Measurements from ENCODE around the gene LIPC.

DNA sequence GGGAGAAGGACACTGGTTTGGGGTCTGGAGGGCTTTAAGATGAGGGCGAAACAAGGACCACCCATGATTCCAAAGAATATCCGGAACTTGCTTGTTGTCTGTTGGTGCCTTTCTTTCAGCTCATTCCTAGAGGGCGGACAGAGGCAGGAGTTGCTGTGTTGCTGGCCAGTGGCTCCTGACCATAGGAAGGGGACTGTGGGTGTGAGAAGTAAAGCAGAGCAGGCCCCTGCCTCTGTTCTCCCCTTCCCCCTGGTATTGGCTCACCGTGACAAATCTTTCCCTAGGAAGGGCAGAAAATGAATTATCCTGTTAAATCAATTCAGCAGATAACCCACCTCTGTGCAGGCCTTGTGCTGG, 89.1 kb downstream of the LIPC start:
- TF ChIP-seq CTCF (IDR thresholded peaks at IDR 0.05), result no peak
- TF ChIP-seq POLR2A (IDR thresholded peaks at IDR 0.05), result no peak
